Esophagus muscularis mucosa (tissue), 3 donors: Measurements from ENCODE around the gene UQCC2.

Experiments
- CTCF ChIP-seq, 3 experiments: fragments of 200-600 bp in 2 of 3; fragments of 450-650 bp in 1 of 3; sonication (generic) in 2 of 3; IDR thresholded peaks; one replicate each; pipeline ENCODE4 v1.5.1; 2017 to 2019; ENCODE audit warnings: antibody characterized with exemption in 3 of 3, mild to moderate bottlenecking in 2 of 3, moderate library complexity in 1 of 3
- POLR2A ChIP-seq: fragments of 450-650 bp; IDR thresholded peaks from one replicate; pipeline ENCODE4 v1.6.1; 2017; ENCODE audit warnings: antibody characterized with exemption, moderate library complexity, mild to moderate bottlenecking, low read depth

GRCh38 chr6:33732385-33732784, 20.9 kb upstream of the UQCC2 start:
- TF ChIP-seq POLR2A (no peak), CTCF (IDR thresholded peaks at IDR 0.05) (no peak)
